CD4-positive, alpha-beta T cell treated with Interleukin-21 for 1 hour (primary cell): ENCODE measurements around the gene VIPR2.
"Not testable (repeated sequence)": the region's sequence is repeated elsewhere in the genome, so short reads cannot be mapped to it uniquely, and the experiment has no call there.

ENCODE experiments used
- DNase-seq: peaks from one replicate; pipeline ENCODE4 v3.0.0-alpha.2; 2020

VIPR2 gene

GRCh38 chr7:159088016-159088865, 56.4 kb downstream of the VIPR2 start:
- DNase-seq: no peak

DNA sequence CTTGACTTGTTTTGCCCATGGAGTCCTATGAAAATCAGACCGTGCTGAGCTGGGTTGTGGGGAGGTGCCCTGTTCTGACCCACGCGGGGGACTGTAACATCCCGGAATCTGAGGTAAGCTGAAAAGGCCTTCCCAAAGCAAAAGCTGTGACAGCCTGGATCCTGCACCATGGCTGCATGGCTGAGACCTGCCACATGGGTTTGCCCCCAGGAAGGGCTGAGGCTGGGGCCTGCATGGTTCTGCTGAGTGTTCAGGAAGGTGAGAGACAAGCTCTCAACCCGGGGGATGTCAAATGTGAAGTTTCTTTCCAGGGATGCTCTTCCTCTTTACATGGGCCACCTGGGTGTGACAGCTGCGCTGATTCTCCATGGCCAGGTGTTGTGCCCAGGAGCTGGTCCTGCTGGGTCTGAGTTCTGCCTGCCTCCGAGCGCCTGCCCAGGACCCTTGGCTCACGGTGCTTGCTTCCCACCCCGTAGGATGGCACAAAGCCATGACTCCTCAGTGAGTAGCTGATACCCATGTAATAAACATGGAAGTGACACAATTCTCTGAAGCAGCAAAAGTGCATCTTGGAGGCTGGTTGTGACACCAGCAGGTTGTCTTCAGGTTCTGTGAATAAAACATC, 58.3 kb downstream of the VIPR2 start:
- DNase-seq: no peak

DNA sequence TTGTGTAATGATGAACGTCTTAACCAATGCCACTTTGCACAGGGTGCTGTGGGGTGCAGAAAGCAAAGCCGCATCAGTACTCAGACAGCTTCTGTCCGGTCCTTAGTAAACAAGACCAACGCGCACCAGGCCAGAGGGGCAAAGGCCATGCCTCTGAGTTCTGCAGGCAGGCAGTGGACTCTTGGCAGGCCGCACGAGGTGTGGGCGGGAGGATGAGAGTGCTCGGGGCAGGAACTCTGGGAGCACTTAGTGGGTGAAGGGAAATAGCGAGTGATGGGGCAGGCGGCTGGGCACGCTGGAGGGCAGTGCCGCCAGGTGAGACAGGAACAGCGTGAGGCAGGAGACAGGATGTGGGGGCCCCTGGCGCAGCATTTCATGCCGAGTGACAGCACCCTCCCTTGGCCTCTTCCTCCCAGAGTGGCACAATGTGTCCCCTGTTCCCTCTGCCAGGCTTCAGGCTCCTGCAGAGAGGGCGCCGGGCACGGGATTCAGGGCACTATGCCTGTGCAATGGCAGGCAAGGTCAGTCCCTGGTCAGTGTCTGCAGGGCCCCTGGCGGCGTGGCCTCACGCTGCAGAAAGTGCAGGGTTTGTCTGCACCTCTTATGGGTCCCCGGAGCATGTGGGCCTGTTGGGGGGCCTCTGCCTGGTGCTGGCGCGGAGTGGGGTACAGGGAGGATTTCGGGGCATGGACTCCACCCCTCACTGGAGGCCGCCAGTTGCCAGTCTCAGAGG, 60.4 kb downstream of the VIPR2 start:
- DNase-seq: no peak

GRCh38 chr7:159083698-159084068, 61.0 kb downstream of the VIPR2 start:
- no peak for DNase-seq

GRCh38 chr7:159083001-159083697, 61.5 kb downstream of the VIPR2 start:
- no peak for DNase-seq

- DNase-seq: not testable (repeated sequence)
These were observed 62.6 kb downstream of the VIPR2 start for GRCh38 chr7:159082075-159082474.

GRCh38 chr7:159078911-159079270, 65.8 kb downstream of the VIPR2 start:
- DNase-seq: no peak

DNA sequence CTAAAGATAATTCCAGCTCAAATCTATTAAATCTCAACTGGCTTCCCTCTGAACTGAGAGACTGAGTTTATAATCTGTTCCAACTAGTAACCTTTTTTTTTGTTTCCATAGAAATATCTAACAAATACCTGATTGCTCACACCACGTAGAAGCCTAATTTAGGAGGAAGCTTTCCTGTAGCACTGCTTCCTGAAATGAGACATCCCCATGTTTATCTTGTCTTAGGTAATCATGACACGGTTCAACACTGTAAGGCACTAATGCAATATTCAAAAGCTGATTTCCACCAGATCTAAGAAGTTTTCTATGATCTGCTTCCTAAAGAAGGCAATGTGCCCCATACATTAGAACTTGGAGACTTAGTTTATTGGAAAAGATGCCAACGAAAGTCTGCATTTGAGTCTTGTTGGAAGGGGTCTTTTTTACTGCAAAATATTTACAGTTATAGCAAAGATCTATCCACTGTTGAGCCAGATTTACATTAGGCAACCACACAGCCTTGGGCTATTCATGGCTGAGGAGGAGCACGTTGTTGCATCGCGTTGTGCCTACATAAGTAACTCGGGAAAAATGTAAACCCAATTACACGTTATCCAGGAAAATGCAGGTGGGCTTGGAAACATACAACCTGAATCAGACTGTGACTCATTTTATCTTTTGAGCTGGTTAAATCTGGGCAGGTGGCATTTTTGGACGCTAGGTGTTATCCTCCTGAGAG, 66.3 kb downstream of the VIPR2 start:
- no peak for DNase-seq

- DNase-seq: no peak
These were observed 68.3 kb downstream of the VIPR2 start for GRCh38 chr7:159076333-159076732.

GRCh38 chr7:159075563-159076238, 69.0 kb downstream of the VIPR2 start:
- no peak for DNase-seq

DNA sequence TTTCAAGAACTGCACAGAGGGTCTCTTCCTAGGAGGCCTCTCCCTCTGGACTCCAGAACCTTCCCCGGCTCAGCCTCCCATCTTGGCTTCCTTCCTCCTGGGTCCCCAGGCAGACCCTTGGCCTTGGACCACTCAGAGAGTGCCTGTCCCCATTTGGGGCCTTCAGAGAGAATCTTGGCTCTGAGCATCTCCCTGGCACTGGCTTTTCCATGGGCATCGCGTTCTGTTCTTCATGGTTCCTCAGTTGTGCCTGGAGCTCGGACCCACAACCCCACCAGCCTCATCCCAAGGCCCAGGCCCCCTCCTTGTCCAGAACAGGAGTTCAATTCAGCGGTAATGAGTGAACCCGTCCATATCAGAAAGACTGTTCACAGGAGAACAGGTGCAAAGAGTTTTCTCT, 73.4 kb downstream of the VIPR2 start:
- DNase-seq: no peak

- no peak for DNase-seq
These were observed 74.1 kb downstream of the VIPR2 start for GRCh38 chr7:159070431-159071148.

- no peak for DNase-seq
These were observed 75.7 kb downstream of the VIPR2 start for GRCh38 chr7:159068893-159069448.

- DNase-seq: no peak
These were observed 76.2 kb downstream of the VIPR2 start for GRCh38 chr7:159068488-159068811.

- no peak for DNase-seq
These were observed 76.8 kb downstream of the VIPR2 start for GRCh38 chr7:159067576-159068487.

GRCh38 chr7:159066816-159067575, 77.7 kb downstream of the VIPR2 start:
- DNase-seq: no peak

DNA sequence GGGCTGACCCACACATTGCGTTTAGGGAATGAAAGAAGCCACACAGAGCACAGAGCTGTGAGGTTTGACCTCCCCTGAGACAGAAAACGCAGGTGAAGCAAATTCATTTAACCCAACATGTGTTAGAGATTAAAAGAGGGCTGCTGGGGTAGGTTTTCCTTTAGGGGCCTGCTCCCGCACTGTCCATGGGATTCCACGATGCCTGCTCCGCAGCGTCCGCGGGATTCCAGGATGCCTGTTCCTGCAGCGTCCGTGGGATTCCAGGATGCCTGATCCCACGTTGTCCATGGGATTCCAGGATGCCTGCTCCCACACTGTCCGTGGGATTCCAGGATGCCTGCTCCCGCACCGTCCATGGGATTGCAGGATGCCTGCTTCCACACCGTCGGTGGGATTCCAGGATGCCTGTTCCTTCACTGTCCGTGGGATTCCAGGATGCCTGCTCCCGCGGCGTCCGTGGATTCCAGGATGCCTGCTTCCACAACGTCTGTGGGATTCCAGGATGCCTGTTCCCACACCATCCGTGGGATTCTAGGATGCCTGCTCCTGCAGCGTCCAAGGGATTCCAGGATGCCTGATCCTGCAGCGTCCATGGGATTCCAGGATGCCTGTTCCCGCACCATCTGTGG, 78.7 kb downstream of the VIPR2 start:
- DNase-seq: no peak

DNA sequence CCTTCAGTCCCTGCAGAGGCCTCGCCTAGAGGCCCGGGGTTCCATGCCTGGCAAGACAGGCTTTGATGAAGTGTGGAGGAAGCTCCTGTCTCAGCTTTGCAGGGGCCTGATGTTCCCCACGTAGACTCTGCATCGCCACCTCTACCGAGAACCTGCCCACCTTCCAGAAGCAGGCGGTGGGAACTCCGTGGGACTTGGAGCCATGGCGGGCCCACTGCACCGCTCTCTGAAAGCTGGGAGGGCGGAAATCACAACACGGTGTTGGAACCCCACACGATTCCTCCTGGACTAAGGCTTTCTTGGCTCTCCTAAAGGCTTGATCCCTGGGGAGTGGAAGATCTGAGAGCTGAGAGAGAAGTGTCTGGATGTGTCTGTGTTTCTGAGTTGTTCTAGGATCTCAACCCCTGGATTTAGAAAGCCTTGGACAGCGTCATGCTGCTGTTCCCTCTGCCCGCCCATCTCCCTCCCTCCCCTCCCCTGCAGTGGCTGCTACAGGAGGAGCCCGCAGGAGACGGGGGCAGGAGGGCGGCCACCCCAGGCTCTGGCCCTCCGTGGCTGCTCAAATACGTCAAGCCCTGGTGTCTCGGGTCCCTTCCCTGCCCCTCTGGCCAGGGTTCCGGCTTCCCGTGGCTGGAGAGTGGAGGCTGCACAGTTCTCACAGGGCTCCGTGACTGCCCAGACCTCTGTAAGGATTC, 79.7 kb downstream of the VIPR2 start:
- DNase-seq: no peak
